Bronchial epithelial cell (primary cell): ENCODE results near the gene KLHDC4. TPM values are rescaled to one million over a fixed set of nuclear protein-coding genes. Genes with fewer than 3 reads are reported as not detected.
A peak's percentile ranks its signal among the peaks of the same experiment; 100 is the strongest.

Experiments
- DNase-seq: peaks from one replicate; pipeline ENCODE4 v3.0.0-alpha.2; 2010; ENCODE audit warnings: low read depth
- FAIRE-seq: peaks from 2 replicates; lab custom pipeline; 2011; peaks lifted over from hg19 to GRCh38; lab: Jason Lieb, UNC
- H3K27me3 ChIP-seq: 2 replicates; pipeline ENCODE4 v1.5.1; 2011; ENCODE audit warnings: low read length; ENCODE audit not compliant: control insufficient read depth, insufficient read depth
- H3K36me3 ChIP-seq: 2 replicates; pipeline ENCODE4 v1.5.1; 2011; ENCODE audit warnings: low read length; ENCODE audit not compliant: control insufficient read depth, insufficient read depth
- H3K4me3 ChIP-seq: 2 replicates; pipeline ENCODE4 v1.5.1; 2011; ENCODE audit warnings: mild to moderate bottlenecking, low read depth, low read length, control low read depth
- total RNA-seq: library from RNA; depleted of rRNA; stranded (reverse); fragments of >200 nt; gene quantifications from 2 replicates; pipeline ENCODE4 v1.2.1, GENCODE V29; 2014
- TF ChIP-seq, protein P1 (sequence below): IDR thresholded peaks from 2 replicates; pipeline ENCODE4 v1.5.1; 2011; ENCODE audit warnings: mild to moderate bottlenecking, moderate library complexity, low read length, control low read depth, inconsistent platforms; ENCODE audit not compliant: insufficient read depth, severe bottlenecking

KLHDC4 gene
- total RNA-seq, 1 donor from 2014 or later: 30.8 TPM

GRCh38 chr16:87735270-87736007, 30.3 kb downstream of the KLHDC4 start:
- TF ChIP-seq, protein P1, sequence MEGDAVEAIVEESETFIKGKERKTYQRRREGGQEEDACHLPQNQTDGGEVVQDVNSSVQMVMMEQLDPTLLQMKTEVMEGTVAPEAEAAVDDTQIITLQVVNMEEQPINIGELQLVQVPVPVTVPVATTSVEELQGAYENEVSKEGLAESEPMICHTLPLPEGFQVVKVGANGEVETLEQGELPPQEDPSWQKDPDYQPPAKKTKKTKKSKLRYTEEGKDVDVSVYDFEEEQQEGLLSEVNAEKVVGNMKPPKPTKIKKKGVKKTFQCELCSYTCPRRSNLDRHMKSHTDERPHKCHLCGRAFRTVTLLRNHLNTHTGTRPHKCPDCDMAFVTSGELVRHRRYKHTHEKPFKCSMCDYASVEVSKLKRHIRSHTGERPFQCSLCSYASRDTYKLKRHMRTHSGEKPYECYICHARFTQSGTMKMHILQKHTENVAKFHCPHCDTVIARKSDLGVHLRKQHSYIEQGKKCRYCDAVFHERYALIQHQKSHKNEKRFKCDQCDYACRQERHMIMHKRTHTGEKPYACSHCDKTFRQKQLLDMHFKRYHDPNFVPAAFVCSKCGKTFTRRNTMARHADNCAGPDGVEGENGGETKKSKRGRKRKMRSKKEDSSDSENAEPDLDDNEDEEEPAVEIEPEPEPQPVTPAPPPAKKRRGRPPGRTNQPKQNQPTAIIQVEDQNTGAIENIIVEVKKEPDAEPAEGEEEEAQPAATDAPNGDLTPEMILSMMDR: no peak
- H3K36me3 ChIP-seq: peaks cover 10% of the 10 kb centered on the region
- no peak overlapping the region for H3K4me3 ChIP-seq
- no peak for FAIRE-seq
- no peaks in the 10 kb centered on the region for H3K27me3 ChIP-seq
- no peak for DNase-seq

DNA sequence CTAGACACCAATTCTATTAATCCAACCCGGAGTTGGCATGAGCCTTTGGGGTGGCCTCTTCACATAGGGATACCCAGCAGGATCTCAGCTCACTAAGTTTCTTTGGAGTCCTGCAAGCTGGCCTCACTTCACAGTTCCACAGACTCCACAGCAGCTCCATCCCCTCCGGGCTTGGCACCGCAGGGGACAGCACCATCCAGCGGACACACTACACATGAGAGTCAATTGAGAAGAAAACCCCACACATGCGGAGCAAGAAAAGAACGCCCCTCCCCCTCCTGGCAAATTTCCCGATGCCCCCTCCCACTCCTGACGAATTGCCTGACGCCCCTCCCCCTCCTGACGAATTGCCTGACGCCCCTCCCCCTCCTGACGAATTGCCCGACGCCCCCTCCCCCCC, 31.1 kb downstream of the KLHDC4 start:
- FAIRE-seq (no peak), DNase-seq (no peak)
- Histone ChIP-seq H3K27me3 (no peaks in the 10 kb centered on the region), H3K36me3 (peaks cover 12% of the 10 kb centered on the region), H3K4me3 (no peak overlapping the region)
- TF ChIP-seq, protein P1: no peak

DNA sequence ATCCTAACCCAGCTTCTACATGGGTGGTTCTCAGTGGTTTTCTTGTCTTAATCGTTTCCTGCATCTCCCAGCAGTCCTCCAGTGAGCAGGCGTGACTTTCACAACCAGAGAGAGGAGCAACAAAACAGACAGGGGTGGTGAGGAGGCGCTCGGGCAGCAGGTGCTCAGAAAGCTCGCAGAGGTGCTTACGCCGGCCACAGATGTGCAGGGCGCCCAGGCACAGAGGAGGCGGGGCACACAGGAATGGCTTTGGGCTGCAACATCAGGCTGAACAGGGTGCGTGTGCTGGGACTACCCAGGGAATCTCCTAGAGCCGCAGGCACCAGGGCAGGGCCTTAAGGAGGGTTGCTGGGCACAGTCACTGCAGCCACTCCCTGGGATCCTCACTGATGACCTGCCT, 32.6 kb downstream of the KLHDC4 start:
- FAIRE-seq (no peak), DNase-seq (no peak)
- Histone ChIP-seq H3K36me3 (peaks cover 18% of the 10 kb centered on the region), H3K27me3 (no peaks in the 10 kb centered on the region), H3K4me3 (no peak overlapping the region)
- TF ChIP-seq, protein P1: no peak

GRCh38 chr16:87731607-87732006, 34.2 kb downstream of the KLHDC4 start:
- Histone ChIP-seq H3K27me3 (no peaks in the 10 kb centered on the region), H3K36me3 (peaks cover 16% of the 10 kb centered on the region), H3K4me3 (no peak overlapping the region)
- TF ChIP-seq, protein P1: no peak
- no peak for DNase-seq
- FAIRE-seq: peak; percentile 70

- no peak for FAIRE-seq
- Histone ChIP-seq H3K4me3 (no peak overlapping the region), H3K27me3 (no peaks in the 10 kb centered on the region), H3K36me3 (peaks cover 15% of the 10 kb centered on the region)
- TF ChIP-seq, protein P1: no peak
- no peak for DNase-seq
These were observed 36.4 kb downstream of the KLHDC4 start for GRCh38 chr16:87729266-87729954.
